ENCODE data around the gene BIN1. TPM values are rescaled to one million over a fixed set of nuclear protein-coding genes. Genes with fewer than 3 reads are reported as not detected.

BIN1 gene, protein sequence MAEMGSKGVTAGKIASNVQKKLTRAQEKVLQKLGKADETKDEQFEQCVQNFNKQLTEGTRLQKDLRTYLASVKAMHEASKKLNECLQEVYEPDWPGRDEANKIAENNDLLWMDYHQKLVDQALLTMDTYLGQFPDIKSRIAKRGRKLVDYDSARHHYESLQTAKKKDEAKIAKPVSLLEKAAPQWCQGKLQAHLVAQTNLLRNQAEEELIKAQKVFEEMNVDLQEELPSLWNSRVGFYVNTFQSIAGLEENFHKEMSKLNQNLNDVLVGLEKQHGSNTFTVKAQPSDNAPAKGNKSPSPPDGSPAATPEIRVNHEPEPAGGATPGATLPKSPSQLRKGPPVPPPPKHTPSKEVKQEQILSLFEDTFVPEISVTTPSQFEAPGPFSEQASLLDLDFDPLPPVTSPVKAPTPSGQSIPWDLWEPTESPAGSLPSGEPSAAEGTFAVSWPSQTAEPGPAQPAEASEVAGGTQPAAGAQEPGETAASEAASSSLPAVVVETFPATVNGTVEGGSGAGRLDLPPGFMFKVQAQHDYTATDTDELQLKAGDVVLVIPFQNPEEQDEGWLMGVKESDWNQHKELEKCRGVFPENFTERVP
- 10 to 100 TPM; 41.7 to 45.9 TPM for total RNA-seq
- 51.8 TPM for polyA plus RNA-seq (2013, experiment 1 of 2)
- polyA plus RNA-seq (2013, experiment 2 of 2): 45.1 TPM
- long read RNA-seq, experiment 1, partial matches to known transcripts: 7 of 22 reads
- long read RNA-seq, experiment 1, other reads (novel, unspliced or antisense): 12 of 22 reads
- long read RNA-seq, experiment 2, full-length matches to known transcripts: 18 of 60 reads
- long read RNA-seq, experiment 2, partial matches to known transcripts: 4 of 60 reads
- long read RNA-seq, experiment 2, other reads (novel, unspliced or antisense): 38 of 60 reads
- long read RNA-seq, experiment 3, transcript BIN1-209 (15 exons, 2,293 nt): minor isoform, 12 of 166 reads
- long read RNA-seq, experiment 3, transcript BIN1-211 (14 exons, 2,143 nt): major isoform, 19 of 166 reads
- long read RNA-seq, experiment 3, partial matches to known transcripts: 5 of 166 reads
- long read RNA-seq, experiment 3, other reads (novel, unspliced or antisense): 126 of 166 reads
- long read RNA-seq, experiment 4, partial matches to known transcripts: 2 of 2 reads
- long read RNA-seq, experiment 4, other reads (novel, unspliced or antisense): 0 of 2 reads

DNA sequence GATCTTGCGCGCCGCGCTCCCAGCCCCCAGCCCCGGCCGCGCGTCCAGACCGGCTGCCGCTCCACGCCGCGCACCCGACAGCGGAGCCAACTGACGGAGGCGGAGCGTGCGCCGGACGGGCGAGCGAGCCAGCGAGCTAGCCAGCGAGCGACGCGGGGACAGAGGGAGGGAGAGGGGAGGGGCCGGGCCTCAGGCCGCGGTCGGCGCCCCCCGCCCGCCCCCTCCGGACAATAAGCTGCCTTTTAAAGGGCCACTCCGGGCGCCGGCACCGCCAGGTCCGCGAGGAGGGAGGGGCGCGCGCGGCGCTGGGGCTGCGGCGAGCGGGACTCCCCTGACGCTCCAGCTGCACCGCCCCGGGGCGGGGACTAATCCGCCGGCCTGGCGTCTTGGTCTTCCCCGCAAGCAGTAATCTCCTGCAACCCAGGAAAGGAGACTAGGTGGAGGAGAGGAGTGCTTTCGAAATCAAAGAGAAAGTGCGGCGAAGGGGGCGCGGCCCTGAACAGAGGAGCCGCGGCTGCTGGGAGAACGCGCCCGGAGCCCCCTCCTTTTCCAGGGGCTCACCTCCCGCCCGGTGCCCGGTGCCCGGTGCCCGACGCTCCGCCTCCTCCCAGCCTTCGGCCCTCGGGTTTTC is at the start of gene BIN1:
Gene BIN1, minus strand, starts transcription at position 164 of the 631 bp plus-strand sequence. CDS start 211 bp downstream, outside the sequence.
- Histone ChIP-seq H3K4me1 (ENCODE audit: control insufficient read depth, insufficient read depth, low read length) (no peaks in the 10 kb centered on the region), H3K27ac (ENCODE audit: low read depth, low read length) (peak within 1 kb of the TSS; percentile 83), H3K36me3 (ENCODE audit: control insufficient read depth, insufficient read depth, low read length) (no peaks in the 10 kb centered on the region), H3K9ac (ENCODE audit: extremely low read depth, low read length, poor library complexity, severe bottlenecking) (no peak within 1 kb of the TSS), H3K27me3 (ENCODE audit: control insufficient read depth, insufficient read depth, low read length, poor library complexity, severe bottlenecking) (peaks cover 8% of the 10 kb centered on the region), H3K4me3 (ENCODE audit: low read length) (peak within 1 kb of the TSS; percentile 82), H3K9me3 (ENCODE audit: control insufficient read depth, low read length) (no peaks in the 10 kb centered on the region)
- Mint-ChIP-seq H3K27me3 (ENCODE audit: insufficient read depth) (peaks cover 6% of the 10 kb centered on the region), H3K36me3 (ENCODE audit: low read depth) (no peaks in the 10 kb centered on the region), H3K27ac (peak within 1 kb of the TSS; percentile 21), H3K4me3 (peak within 1 kb of the TSS; percentile 61), H3K9me3 (no peaks in the 10 kb centered on the region), H3K4me1 (peaks cover 15% of the 10 kb centered on the region)
- DNase-seq: peak; percentile 95
- TF ChIP-seq, protein P1, sequence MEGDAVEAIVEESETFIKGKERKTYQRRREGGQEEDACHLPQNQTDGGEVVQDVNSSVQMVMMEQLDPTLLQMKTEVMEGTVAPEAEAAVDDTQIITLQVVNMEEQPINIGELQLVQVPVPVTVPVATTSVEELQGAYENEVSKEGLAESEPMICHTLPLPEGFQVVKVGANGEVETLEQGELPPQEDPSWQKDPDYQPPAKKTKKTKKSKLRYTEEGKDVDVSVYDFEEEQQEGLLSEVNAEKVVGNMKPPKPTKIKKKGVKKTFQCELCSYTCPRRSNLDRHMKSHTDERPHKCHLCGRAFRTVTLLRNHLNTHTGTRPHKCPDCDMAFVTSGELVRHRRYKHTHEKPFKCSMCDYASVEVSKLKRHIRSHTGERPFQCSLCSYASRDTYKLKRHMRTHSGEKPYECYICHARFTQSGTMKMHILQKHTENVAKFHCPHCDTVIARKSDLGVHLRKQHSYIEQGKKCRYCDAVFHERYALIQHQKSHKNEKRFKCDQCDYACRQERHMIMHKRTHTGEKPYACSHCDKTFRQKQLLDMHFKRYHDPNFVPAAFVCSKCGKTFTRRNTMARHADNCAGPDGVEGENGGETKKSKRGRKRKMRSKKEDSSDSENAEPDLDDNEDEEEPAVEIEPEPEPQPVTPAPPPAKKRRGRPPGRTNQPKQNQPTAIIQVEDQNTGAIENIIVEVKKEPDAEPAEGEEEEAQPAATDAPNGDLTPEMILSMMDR (conservative IDR thresholded peaks at IDR 0.05): no peak
- 0 to 1% methylated on average over 9 to 77 of the region's 77 CpGs for WGBS, 2 experiments (ENCODE audit: insufficient coverage in 1 of 2, insufficient read length in 1 of 2)

DNA sequence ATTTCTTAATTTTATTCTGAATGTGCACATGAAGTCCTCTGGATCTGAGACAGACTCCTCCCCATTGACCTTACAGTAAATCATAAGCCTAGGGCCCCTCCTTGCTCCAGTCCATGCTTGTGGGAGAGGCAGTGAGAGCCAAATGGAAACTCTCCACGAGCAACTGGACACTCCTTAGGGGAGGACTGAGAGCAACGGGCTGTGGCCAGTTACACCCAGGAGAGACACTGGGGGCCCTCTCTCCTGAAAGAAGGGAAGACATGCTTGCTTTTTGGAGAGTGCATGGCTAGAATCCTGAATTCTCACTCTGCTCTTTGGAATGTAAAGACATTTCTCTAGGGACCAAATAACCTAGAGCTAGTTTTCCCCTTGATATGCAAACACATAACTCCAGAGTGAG is 49.0 kb upstream of the BIN1 start:
- Histone ChIP-seq H3K27me3 (ENCODE audit: control insufficient read depth, insufficient read depth, low read length, poor library complexity, severe bottlenecking) (peaks cover 6% of the 10 kb centered on the region), H3K36me3 (ENCODE audit: control insufficient read depth, insufficient read depth, low read length) (no peaks in the 10 kb centered on the region), H3K4me1 (ENCODE audit: control insufficient read depth, insufficient read depth, low read length) (no peaks in the 10 kb centered on the region), H3K9me3 (ENCODE audit: control insufficient read depth, low read length) (peaks cover 15% of the 10 kb centered on the region), H3K27ac (ENCODE audit: low read depth, low read length) (no peak overlapping the region), H3K9ac (ENCODE audit: extremely low read depth, low read length, poor library complexity, severe bottlenecking) (no peak overlapping the region), H3K4me3 (ENCODE audit: low read length) (no peak overlapping the region)
- peaks cover 15% of the 10 kb centered on the region for H3K9me3 Mint-ChIP-seq
- DNase-seq: no peak
- H3K36me3 Mint-ChIP-seq (ENCODE audit: low read depth): no peaks in the 10 kb centered on the region
- no peak overlapping the region for H3K27ac Mint-ChIP-seq
- 73 to 91% methylated on average over 2 of the region's 2 CpGs for WGBS, 2 experiments (ENCODE audit: insufficient coverage in 1 of 2, insufficient read length in 1 of 2)
- TF ChIP-seq, protein P1 (conservative IDR thresholded peaks at IDR 0.05): no peak
- H3K4me1 Mint-ChIP-seq: peaks cover 5% of the 10 kb centered on the region
- H3K27me3 Mint-ChIP-seq (ENCODE audit: insufficient read depth): peaks cover 1% of the 10 kb centered on the region
- no peak overlapping the region for H3K4me3 Mint-ChIP-seq

All from endodermal cell (in vitro differentiated cells).